GM23338 (cell line): ENCODE data around the gene CGNL1.

Source experiments
- POLR2AphosphoS5 ChIP-seq: IDR thresholded peaks from 2 replicates; pipeline ENCODE4 v1.6.1; 2016; ENCODE audit warnings: antibody characterized with exemption, low read depth
- ZNF331 ChIP-seq: fragments of 250-450 bp; sonication (Bioruptor Pico); IDR thresholded peaks from 2 replicates; pipeline ENCODE4 v1.5.0; 2020; ENCODE audit warnings: low read depth, mild to moderate bottlenecking, moderate library complexity
- TF ChIP-seq, protein P1 (sequence below), 2 experiments: fragments of 200-600 bp in 1 of 2; sonication (generic) in 1 of 2; conservative IDR thresholded peaks; 2 replicates each; pipeline versions ENCODE4 v1.5.1 to v1.6.1; 2016 to 2017; ENCODE audit warnings: antibody characterized with exemption in 2 of 2, low read depth in 2 of 2, mild to moderate bottlenecking in 2 of 2, moderate library complexity in 1 of 2

DNA sequence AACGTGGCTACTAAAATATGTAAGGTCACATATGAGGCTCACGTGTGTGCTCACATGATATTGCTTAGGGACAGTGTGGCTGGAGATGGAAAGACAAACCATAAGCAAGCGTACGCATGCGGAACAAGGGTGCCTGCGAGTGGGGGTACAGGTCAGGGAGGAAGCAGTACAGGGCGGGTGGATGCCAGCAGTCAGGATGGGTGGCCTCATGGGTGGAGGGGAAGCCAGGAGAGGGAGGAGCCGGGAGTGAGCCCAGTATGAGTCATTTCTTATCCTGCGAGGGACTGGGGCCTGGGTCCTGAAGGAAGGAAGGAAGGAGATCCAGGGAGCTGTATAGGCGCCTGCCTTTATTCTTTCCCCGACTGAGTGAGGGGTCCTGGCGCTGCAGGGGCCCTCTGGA, 42.0 kb upstream of the CGNL1 start:
- TF ChIP-seq ZNF331 (CRISPR knock-in tag) (no peak), POLR2AphosphoS5 (no peak)
- TF ChIP-seq, protein P1, sequence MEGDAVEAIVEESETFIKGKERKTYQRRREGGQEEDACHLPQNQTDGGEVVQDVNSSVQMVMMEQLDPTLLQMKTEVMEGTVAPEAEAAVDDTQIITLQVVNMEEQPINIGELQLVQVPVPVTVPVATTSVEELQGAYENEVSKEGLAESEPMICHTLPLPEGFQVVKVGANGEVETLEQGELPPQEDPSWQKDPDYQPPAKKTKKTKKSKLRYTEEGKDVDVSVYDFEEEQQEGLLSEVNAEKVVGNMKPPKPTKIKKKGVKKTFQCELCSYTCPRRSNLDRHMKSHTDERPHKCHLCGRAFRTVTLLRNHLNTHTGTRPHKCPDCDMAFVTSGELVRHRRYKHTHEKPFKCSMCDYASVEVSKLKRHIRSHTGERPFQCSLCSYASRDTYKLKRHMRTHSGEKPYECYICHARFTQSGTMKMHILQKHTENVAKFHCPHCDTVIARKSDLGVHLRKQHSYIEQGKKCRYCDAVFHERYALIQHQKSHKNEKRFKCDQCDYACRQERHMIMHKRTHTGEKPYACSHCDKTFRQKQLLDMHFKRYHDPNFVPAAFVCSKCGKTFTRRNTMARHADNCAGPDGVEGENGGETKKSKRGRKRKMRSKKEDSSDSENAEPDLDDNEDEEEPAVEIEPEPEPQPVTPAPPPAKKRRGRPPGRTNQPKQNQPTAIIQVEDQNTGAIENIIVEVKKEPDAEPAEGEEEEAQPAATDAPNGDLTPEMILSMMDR (conservative IDR thresholded peaks at IDR 0.05; ENCODE audit: low read depth in 2 of 2) = no peak
